HG02571 (cell line): ENCODE data around the gene PKD1L1.
"Not testable (repeated sequence)": the region's sequence is repeated elsewhere in the genome, so short reads cannot be mapped to it uniquely, and the experiment has no call there.

Experiments used
- ATAC-seq: cut with Tn5 transposase; IDR thresholded peaks from one replicate; pipeline ENCODE4 v1.9.1; 2021; ENCODE audit warnings: mild to moderate bottlenecking, moderate library complexity; ENCODE audit not compliant: unreplicated experiment

Gene PKD1L1

GRCh38 chr7:47939425-47940036 lies 8.7 kb downstream of the PKD1L1 start:
- ATAC-seq, result no peak

- ATAC-seq, result no peak
Measured at GRCh38 chr7:47938574-47939165, 9.6 kb downstream of the PKD1L1 start.

GRCh38 chr7:47937711-47938573 lies 10.3 kb downstream of the PKD1L1 start:
- ATAC-seq, result peak; percentile 44

GRCh38 chr7:47937065-47937687 lies 11.1 kb downstream of the PKD1L1 start:
- peak; percentile 95 for ATAC-seq

- no peak for ATAC-seq
Measured at GRCh38 chr7:47936323-47936722, 11.9 kb downstream of the PKD1L1 start.

- ATAC-seq, result no peak
Measured at GRCh38 chr7:47935336-47935735, 12.9 kb downstream of the PKD1L1 start.

- no peak for ATAC-seq
Measured at GRCh38 chr7:47934831-47935230, 13.4 kb downstream of the PKD1L1 start.

- ATAC-seq, result no peak
Measured at GRCh38 chr7:47933215-47933614, 15.1 kb downstream of the PKD1L1 start.

- ATAC-seq, result no peak
Measured at GRCh38 chr7:47932466-47933037, 15.7 kb downstream of the PKD1L1 start.

GRCh38 chr7:47932016-47932415 lies 16.2 kb downstream of the PKD1L1 start:
- ATAC-seq, result no peak

- ATAC-seq, result no peak
Measured at GRCh38 chr7:47931005-47932004, 17.0 kb downstream of the PKD1L1 start.

- no peak for ATAC-seq
Measured at GRCh38 chr7:47924266-47924665, 24.0 kb downstream of the PKD1L1 start.

- not testable (repeated sequence) for ATAC-seq
Measured at GRCh38 chr7:47923081-47923875, 25.0 kb downstream of the PKD1L1 start.

GRCh38 chr7:47916514-47916913 lies 31.8 kb downstream of the PKD1L1 start:
- ATAC-seq, result not testable (repeated sequence)

- no peak for ATAC-seq
Measured at GRCh38 chr7:47915616-47915976, 32.7 kb downstream of the PKD1L1 start.

GRCh38 chr7:47914717-47915615 lies 33.3 kb downstream of the PKD1L1 start:
- no peak for ATAC-seq

GRCh38 chr7:47912332-47912731 lies 35.9 kb downstream of the PKD1L1 start:
- no peak for ATAC-seq

- no peak for ATAC-seq
Measured at GRCh38 chr7:47908720-47909119, 39.5 kb downstream of the PKD1L1 start.
